Fibroblast of skin of left quadriceps (primary cell): ENCODE measurements around the gene ID4.

ENCODE experiments used
- DNase-seq, 2 experiments: peaks; one replicate each; pipeline ENCODE4 v3.0.0-alpha.2; 2013; ENCODE audit warnings: low read depth in 2 of 2

The ID4 gene

DNA sequence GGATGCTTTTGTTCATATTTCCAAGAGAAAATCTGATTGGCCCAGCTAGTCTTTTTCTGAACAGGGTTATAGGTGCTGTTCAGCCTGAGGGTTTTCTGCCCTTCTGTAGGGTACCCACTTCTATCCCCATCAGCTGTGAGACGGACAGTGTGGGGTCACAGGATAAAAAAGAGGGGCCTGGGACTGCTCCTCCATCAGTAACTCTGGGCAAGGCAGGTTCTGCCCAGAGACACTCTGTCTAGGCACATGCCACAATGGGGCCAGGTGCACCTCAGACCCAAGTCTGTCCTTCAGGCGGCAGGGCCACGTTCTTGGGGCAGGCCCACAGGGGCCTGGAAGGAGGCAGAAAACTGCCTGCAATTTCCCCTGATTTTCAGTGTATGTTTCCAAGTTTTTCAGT is 20.0 kb downstream of the ID4 start:
- DNase-seq = no peak

DNA sequence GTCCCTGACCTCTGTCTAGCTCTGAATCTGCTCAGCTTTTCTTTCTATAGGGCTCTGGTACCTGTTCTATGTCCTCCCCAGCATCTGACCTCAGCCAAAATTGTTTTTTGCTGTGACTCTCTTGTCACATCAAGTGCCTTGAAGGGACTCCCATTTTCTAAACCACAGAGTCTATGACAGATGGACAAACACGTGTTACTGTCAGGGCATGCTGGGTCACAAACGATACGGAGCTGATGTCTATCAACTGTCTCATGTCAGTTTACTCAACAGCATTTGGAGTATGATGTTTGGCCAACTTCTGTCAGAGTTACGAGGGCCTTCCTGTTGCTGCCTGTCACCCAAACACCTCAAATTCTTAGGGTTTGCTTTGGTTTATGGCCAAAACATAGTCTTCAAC is 20.5 kb downstream of the ID4 start:
- DNase-seq = no peak

DNA sequence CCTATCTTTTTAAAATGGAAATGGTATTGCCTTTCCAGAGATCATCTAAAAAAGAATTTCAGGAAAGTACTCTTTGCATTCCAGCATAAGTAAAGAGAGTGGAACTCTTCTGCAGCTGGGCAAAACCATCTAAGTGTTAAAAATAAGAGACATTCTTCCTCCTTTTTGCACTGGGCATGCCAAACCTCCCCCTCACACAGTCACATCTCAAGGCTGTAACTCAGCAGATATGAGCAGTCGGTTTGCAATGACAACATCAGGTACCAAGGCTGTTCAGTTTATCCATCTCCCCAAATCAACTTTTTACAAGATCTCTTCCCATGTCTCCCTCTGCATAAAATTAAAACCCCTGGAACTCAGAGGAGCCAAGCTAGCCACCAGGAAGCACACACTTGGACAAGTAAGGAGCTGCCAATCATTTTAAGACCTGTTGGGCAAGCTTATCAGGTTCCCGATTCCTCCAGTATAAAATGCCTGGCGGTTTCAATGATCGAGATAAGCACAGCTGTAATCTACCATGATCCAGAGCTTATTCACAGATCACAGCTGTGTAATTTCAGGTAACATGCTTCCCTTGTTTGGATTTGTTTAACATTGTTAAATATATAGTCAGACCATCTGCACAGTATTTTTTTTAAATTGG is 23.2 kb downstream of the ID4 start:
- no peak for DNase-seq

DNA sequence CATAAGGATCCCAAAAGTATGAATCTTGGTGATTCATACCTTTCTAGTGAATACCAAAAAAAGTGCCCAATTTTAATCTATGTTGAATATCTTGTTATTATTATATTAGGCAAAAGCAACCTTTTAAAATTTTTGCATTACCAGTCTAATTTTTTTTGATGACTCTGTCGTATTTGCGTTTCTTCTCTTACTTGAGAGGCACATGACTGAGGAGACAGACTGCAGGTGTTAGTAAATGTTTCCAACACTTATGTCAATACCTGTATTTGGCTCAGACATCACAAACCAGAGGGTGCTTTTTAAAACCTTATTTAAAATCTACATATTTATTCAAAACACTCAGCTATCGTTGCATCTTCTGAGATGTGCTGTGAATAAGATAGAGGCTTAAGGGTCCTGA is 27.1 kb downstream of the ID4 start:
- no peak for DNase-seq

DNA sequence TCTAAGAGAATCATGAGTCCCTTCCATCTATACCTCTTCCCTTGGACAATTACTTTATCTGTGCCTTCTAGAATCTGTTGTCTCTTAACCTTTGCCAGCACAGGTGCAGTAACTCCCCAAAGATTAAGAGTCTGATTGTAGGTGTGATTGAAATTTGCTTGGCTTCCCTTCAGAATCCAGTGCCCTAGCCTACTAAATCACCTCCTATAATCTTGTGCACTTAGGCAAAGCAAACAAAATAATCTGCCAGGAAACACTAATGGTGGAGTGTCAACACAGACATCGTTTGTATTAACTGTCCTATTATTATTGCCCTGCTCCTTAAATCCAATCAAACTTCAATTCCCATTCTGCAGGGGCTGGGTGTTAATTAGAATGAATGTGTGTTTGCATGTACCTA is 28.0 kb downstream of the ID4 start:
- no peak for DNase-seq

DNA sequence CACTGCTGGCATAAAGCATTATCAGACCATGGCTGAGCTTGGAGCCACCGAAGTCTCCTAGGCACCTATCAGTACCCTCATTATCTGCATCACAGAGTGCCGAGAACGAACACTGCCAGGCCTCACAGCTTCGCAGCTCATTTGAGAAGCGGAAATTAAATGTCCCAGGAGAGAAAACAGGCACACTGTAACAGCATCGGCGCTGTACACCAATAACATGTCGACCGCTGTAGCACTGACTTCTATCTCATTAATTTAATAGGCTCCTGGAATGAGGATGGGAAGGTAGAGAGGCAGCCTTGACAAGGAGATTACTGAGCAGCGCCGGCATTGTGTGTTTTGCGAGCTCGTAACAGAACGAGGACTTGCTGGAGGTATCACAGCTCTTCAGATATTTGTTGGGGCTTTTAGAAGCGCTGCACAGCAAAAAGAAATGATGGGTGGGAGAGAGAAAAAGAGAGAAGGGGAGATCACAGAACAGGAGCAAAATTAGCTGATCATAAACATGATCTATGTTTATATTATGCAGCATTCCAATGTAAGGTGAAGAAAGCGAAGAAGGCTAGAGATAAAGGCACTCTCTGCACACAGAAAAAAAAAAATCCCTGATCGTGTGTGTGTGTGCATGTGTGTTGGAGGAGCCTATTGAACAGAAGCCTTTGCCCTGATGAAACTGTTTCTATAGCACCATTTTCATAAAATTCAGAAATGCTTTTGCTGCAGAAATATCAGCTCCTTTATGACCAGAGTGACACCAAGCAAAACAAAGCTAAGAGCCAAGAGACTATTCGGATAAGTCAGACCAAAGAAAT is 29.2 kb downstream of the ID4 start:
- DNase-seq = no peak

DNA sequence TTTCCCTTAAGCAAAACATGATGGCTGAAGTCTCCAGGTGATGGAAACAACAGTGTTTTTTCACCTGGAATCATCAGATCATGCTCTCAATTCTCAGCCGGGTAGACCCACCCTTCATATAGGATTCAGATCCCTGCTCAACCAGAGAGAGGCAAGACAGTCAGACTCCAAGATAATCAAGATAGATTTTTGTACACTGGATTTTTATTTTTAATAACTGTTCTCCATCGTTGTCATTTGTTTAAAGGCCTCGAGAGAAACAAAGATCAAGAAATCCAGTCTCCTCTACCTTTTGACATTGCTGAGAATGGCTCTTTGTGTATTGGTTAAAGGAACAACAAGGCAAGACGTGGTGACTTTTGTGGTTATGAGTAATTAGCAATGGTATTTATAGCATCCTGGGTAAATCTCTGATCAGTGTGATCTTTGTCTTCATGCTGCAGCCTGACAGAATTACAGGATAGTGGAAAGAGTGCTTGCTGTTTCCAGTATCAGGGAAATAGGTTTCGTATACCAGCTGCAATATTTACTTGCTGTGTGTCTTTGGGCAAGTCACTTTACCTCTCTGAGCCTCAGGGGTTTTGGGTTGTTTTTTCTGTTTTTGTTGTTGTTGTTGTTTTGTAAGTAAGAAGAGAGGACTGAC is 29.9 kb downstream of the ID4 start:
- DNase-seq = peak; percentile 29 to 33

DNA sequence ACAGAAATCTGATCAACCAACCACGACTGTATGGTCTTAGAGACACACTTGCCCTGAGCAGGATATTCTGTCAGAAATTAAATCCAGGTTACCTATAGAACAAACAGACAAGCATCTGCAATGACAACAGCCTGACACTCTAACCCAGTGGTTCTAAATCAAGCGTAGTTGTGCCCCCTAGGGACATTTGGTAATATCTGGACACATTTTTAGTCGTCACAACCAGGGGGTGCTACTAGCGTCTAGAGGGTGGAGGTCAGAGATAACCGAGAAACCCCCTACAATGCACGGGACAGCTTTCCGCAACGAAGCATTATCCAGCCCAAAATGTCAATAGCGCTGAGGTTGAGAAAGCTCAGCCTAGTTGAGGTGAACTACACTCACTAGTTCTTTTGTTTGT is 32.3 kb downstream of the ID4 start:
- no peak for DNase-seq

DNA sequence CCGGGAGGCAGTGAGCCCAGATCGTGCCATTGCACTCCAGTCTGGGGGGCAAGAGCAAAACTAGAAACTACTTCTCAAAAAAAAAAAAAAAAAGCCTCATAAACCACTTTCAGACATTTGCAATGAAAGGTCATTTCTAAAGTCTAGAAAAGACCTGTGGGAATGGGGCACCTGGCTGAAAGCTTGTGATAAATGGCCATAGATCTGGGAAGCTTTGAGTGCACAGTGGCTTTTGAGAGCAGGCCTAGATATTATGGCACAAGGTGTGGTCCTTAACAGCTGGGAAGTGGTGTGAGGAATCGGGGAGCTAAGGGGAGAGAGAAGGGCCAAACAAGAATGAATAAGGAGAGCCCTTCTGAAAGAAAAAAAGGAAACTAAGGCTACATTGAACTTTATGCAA is 33.2 kb downstream of the ID4 start:
- DNase-seq = no peak

DNA sequence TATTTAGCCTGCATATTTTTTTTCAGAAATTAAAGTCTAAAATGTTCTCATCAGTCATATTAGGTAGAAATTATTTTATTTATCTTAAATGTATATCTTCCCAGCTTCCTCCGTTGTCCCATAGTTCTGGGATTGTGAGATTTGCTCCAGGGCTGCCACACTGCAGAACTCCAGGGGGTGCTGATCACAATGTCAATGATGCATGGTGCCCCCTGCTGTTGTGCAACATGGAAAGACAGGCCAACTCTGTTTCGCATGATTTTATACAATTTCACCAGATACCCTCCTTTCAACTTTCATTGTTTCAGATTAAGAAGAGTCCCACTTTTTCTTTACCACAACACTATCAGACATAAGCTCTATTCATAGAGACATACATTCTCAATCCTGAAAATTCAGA is 35.9 kb downstream of the ID4 start:
- no peak for DNase-seq

DNA sequence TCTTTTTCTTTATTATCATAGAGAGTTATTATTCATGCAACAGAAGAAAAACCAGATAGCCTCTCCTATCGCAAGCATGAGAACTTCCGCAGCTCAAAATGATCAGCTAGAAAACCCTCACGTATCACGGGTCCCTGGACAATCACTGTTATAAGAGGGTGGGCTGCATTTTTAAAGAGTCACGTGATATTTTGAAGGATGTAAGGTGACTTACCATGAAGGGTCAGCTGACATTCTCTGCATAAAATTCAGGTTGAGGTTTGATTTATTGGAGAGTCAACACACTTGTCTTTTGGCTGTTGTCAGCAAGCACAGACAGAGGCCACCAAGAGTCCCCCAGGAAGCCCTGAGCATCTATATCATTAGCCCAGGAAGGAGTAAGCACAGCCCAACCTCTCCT is 39.5 kb downstream of the ID4 start:
- DNase-seq = no peak

DNA sequence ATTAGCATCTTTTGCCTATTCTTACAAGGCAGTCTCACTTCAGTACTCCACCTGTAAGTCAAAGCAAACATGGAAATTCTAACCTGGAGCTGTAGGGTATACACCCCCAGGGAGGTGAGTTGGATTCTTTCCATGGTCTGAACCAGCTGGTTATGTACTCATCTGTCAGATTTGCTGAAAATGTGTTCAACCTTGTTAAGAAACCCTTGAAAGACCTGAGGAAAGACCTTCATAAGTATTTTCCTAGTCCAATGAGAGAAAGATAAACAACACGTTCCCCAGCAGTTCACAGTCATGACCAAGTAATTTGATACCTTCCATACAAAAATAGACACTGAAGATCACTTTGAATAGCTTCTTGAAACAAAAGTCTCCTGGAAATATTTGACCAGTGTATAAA is 42.5 kb downstream of the ID4 start:
- DNase-seq = no peak

DNA sequence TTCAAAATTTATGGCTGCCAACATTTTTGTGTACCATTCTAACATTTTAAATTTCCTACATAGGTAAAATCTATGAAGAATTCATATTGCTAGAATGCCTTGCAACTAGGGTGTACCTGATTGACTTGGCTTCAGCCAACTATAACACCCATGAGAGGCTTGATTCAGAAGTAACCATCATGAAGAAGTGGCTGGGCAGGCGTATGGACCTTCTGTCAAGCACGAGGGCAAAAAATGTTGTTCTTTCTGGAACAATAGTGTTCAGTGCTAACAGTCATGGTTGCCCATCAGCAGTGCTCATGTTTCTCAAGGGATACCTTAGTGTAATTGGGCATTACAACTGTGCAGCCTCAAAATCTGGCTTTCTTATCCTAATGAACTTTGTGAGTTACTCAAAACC is 42.9 kb downstream of the ID4 start:
- DNase-seq = no peak

DNA sequence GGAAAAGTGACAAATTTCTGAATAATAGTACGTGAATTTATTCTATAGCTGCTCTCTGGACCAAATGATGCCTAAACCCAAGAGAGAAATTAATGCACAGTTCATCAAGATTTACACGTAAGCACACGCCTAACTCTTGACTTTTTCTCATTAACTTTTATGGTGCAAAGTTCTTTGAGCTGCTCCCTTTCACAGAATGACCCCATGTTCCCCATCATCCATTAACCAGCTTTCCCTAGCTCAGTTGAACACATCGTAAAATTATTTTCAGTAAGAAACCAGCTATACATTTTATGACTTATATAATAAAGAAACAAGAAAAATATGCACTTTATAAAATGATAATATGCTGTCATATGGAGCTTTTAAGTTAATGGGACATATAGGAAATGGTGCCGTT is 54.3 kb downstream of the ID4 start:
- DNase-seq = no peak
